ENCODE data around the gene GNG13. TPM values are rescaled to one million over a fixed set of nuclear protein-coding genes. Genes with fewer than 3 reads are reported as not detected.

Gene GNG13
- total and polyA plus RNA-seq, 2 experiments from 2014 or later: 0.29 TPM; not detected in 1

DNA sequence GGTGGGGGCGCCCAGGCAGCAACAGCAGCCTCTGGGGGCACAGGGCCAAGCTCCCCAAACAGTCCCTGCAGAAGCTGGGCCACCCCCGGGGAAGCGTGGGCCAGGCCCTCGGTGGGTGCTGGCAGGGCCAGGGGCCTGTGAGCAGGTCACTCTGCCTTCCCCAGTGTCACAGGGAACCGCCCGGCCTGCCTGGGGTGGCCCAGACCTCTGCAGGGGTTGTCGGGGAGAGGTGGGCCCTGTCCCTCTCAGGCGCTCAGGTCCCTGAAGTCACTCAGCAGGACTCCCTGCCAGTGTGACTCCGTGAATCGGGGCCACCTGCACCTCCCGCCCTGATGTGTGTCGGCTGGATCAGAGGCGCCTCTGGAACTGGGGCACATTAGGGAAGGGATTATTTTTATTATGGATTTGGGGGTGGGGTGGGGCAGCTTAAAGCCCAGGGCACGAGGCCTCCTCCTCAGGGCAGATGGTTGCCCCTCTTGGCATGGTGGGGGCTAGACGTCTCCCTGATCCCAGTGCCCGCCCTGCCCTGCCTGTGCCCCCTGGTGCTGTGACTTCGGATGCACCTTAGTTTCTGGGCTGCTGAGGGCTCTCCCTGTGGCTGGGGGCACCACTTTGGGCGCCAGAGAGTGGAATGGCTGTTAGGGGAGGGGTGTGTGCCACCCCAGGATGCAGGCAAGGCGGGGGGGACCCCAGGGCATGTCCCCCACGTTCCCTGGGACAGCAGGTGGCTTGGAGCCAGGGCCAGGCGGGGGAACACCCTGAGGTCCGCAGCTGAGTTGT, 1.2 kb upstream of the GNG13 start:
- Mint-ChIP-seq H3K9me3 (no peaks in the 10 kb centered on the region; the same call in 1 of the 3 replicates), H3K27ac (no peak overlapping the region), H3K4me3 (no peak overlapping the region), H3K27me3 (ENCODE audit: insufficient read depth, low read depth, poor library complexity) (peaks cover 31% of the 10 kb centered on the region), H3K4me1 (peaks cover 4% of the 10 kb centered on the region; the same call in 1 of the 3 replicates), H3K36me3 (ENCODE audit: low read depth) (peaks cover 20% of the 10 kb centered on the region; the same call in 2 of the 3 replicates)
- Histone ChIP-seq H3K9me2 (ENCODE audit: insufficient read depth) (no peaks in the 10 kb centered on the region), H3F3A (replicated peaks; ENCODE audit: low read depth) (no peaks in the 10 kb centered on the region), H3K79me2 (replicated peaks; ENCODE audit: insufficient read depth) (no peaks in the 10 kb centered on the region), H3K27ac (ENCODE audit: low read depth) (no peak overlapping the region), H3K4me1 (ENCODE audit: insufficient read depth) (peaks cover 3% of the 10 kb centered on the region; the same call in 1 of the 2 replicates), H3K4me2 (no peak overlapping the region), H2AFZ (no peak overlapping the region), H3K36me3 (ENCODE audit: insufficient read depth) (no peaks in the 10 kb centered on the region), H4K20me1 (replicated peaks; ENCODE audit: insufficient read depth) (no peaks in the 10 kb centered on the region; the same call in 1 of the 2 replicates), H3K4me3 (no peak overlapping the region), H3K27me3 (ENCODE audit: insufficient read depth) (peaks cover 43% of the 10 kb centered on the region)
- ATAC-seq: no peak
- no peak for DNase-seq (ENCODE audit: low spot score)
- TF ChIP-seq CREB1 (CRISPR knock-in tag; IDR thresholded peaks at IDR 0.05; ENCODE audit: low read depth): no peak
- no peak for TF ChIP-seq ZNF331 (CRISPR knock-in tag; IDR thresholded peaks at IDR 0.05; ENCODE audit: low read depth)
- TF ChIP-seq, protein P1, sequence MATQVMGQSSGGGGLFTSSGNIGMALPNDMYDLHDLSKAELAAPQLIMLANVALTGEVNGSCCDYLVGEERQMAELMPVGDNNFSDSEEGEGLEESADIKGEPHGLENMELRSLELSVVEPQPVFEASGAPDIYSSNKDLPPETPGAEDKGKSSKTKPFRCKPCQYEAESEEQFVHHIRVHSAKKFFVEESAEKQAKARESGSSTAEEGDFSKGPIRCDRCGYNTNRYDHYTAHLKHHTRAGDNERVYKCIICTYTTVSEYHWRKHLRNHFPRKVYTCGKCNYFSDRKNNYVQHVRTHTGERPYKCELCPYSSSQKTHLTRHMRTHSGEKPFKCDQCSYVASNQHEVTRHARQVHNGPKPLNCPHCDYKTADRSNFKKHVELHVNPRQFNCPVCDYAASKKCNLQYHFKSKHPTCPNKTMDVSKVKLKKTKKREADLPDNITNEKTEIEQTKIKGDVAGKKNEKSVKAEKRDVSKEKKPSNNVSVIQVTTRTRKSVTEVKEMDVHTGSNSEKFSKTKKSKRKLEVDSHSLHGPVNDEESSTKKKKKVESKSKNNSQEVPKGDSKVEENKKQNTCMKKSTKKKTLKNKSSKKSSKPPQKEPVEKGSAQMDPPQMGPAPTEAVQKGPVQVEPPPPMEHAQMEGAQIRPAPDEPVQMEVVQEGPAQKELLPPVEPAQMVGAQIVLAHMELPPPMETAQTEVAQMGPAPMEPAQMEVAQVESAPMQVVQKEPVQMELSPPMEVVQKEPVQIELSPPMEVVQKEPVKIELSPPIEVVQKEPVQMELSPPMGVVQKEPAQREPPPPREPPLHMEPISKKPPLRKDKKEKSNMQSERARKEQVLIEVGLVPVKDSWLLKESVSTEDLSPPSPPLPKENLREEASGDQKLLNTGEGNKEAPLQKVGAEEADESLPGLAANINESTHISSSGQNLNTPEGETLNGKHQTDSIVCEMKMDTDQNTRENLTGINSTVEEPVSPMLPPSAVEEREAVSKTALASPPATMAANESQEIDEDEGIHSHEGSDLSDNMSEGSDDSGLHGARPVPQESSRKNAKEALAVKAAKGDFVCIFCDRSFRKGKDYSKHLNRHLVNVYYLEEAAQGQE (IDR thresholded peaks at IDR 0.05; ENCODE audit: unreplicated experiment): no peak
- TF ChIP-seq, protein P2, sequence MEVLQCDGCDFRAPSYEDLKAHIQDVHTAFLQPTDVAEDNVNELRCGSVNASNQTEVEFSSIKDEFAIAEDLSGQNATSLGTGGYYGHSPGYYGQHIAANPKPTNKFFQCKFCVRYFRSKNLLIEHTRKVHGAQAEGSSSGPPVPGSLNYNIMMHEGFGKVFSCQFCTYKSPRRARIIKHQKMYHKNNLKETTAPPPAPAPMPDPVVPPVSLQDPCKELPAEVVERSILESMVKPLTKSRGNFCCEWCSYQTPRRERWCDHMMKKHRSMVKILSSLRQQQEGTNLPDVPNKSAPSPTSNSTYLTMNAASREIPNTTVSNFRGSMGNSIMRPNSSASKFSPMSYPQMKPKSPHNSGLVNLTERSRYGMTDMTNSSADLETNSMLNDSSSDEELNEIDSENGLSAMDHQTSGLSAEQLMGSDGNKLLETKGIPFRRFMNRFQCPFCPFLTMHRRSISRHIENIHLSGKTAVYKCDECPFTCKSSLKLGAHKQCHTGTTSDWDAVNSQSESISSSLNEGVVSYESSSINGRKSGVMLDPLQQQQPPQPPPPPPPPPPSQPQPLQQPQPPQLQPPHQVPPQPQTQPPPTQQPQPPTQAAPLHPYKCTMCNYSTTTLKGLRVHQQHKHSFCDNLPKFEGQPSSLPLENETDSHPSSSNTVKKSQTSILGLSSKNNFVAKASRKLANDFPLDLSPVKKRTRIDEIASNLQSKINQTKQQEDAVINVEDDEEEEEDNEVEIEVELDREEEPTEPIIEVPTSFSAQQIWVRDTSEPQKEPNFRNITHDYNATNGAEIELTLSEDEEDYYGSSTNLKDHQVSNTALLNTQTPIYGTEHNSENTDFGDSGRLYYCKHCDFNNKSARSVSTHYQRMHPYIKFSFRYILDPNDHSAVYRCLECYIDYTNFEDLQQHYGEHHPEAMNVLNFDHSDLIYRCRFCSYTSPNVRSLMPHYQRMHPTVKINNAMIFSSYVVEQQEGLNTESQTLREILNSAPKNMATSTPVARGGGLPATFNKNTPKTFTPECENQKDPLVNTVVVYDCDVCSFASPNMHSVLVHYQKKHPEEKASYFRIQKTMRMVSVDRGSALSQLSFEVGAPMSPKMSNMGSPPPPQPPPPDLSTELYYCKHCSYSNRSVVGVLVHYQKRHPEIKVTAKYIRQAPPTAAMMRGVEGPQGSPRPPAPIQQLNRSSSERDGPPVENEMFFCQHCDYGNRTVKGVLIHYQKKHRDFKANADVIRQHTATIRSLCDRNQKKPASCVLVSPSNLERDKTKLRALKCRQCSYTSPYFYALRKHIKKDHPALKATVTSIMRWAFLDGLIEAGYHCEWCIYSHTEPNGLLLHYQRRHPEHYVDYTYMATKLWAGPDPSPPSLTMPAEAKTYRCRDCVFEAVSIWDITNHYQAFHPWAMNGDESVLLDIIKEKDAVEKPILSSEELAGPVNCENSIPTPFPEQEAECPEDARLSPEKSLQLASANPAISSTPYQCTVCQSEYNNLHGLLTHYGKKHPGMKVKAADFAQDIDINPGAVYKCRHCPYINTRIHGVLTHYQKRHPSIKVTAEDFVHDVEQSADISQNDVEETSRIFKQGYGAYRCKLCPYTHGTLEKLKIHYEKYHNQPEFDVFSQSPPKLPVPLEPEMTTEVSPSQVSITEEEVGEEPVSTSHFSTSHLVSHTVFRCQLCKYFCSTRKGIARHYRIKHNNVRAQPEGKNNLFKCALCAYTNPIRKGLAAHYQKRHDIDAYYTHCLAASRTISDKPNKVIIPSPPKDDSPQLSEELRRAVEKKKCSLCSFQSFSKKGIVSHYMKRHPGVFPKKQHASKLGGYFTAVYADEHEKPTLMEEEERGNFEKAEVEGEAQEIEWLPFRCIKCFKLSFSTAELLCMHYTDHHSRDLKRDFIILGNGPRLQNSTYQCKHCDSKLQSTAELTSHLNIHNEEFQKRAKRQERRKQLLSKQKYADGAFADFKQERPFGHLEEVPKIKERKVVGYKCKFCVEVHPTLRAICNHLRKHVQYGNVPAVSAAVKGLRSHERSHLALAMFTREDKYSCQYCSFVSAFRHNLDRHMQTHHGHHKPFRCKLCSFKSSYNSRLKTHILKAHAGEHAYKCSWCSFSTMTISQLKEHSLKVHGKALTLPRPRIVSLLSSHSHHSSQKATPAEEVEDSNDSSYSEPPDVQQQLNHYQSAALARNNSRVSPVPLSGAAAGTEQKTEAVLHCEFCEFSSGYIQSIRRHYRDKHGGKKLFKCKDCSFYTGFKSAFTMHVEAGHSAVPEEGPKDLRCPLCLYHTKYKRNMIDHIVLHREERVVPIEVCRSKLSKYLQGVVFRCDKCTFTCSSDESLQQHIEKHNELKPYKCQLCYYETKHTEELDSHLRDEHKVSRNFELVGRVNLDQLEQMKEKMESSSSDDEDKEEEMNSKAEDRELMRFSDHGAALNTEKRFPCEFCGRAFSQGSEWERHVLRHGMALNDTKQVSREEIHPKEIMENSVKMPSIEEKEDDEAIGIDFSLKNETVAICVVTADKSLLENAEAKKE (CRISPR knock-in tag; IDR thresholded peaks at IDR 0.05): no peak
- TF ChIP-seq STAT1 (IDR thresholded peaks at IDR 0.05; ENCODE audit: unreplicated experiment): no peak
- TF ChIP-seq POLR2AphosphoS5 (IDR thresholded peaks at IDR 0.05; ENCODE audit: low read depth): no peak
- TF ChIP-seq, protein P3, sequence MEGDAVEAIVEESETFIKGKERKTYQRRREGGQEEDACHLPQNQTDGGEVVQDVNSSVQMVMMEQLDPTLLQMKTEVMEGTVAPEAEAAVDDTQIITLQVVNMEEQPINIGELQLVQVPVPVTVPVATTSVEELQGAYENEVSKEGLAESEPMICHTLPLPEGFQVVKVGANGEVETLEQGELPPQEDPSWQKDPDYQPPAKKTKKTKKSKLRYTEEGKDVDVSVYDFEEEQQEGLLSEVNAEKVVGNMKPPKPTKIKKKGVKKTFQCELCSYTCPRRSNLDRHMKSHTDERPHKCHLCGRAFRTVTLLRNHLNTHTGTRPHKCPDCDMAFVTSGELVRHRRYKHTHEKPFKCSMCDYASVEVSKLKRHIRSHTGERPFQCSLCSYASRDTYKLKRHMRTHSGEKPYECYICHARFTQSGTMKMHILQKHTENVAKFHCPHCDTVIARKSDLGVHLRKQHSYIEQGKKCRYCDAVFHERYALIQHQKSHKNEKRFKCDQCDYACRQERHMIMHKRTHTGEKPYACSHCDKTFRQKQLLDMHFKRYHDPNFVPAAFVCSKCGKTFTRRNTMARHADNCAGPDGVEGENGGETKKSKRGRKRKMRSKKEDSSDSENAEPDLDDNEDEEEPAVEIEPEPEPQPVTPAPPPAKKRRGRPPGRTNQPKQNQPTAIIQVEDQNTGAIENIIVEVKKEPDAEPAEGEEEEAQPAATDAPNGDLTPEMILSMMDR (conservative IDR thresholded peaks at IDR 0.05; ENCODE audit: low read depth in 2 of 2): no peak
- no peak for TF ChIP-seq ZNF114 (CRISPR knock-in tag; IDR thresholded peaks at IDR 0.05)
- no peak for TF ChIP-seq JUNB (IDR thresholded peaks at IDR 0.05; ENCODE audit: unreplicated experiment)
- no peak for TF ChIP-seq EZH2phosphoT487 (IDR thresholded peaks at IDR 0.05; ENCODE audit: unreplicated experiment)
- no peak for TF ChIP-seq EZH2 (IDR thresholded peaks at IDR 0.05; ENCODE audit: low read depth, unreplicated experiment)
- TF ChIP-seq NANOG (IDR thresholded peaks at IDR 0.05; ENCODE audit: borderline replicate concordance): no peak
- TF ChIP-seq, protein P4, sequence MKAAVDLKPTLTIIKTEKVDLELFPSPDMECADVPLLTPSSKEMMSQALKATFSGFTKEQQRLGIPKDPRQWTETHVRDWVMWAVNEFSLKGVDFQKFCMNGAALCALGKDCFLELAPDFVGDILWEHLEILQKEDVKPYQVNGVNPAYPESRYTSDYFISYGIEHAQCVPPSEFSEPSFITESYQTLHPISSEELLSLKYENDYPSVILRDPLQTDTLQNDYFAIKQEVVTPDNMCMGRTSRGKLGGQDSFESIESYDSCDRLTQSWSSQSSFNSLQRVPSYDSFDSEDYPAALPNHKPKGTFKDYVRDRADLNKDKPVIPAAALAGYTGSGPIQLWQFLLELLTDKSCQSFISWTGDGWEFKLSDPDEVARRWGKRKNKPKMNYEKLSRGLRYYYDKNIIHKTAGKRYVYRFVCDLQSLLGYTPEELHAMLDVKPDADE (IDR thresholded peaks at IDR 0.05): no peak
